GM12891 (cell line): ENCODE data around the gene TULP1.

Experiments used
- POLR2A ChIP-seq: IDR thresholded peaks from 2 replicates; pipeline ENCODE4 v1.6.1; 2011; ENCODE audit warnings: low read depth, low read length, control low read depth
- POLR2AphosphoS5 ChIP-seq: IDR thresholded peaks from 2 replicates; pipeline ENCODE4 v1.6.1; 2011; ENCODE audit warnings: low read depth, low read length, control low read depth
- TAF1 ChIP-seq: IDR thresholded peaks from 2 replicates; pipeline ENCODE4 v1.6.1; 2011; ENCODE audit warnings: low read depth, low read length, control low read depth

DNA sequence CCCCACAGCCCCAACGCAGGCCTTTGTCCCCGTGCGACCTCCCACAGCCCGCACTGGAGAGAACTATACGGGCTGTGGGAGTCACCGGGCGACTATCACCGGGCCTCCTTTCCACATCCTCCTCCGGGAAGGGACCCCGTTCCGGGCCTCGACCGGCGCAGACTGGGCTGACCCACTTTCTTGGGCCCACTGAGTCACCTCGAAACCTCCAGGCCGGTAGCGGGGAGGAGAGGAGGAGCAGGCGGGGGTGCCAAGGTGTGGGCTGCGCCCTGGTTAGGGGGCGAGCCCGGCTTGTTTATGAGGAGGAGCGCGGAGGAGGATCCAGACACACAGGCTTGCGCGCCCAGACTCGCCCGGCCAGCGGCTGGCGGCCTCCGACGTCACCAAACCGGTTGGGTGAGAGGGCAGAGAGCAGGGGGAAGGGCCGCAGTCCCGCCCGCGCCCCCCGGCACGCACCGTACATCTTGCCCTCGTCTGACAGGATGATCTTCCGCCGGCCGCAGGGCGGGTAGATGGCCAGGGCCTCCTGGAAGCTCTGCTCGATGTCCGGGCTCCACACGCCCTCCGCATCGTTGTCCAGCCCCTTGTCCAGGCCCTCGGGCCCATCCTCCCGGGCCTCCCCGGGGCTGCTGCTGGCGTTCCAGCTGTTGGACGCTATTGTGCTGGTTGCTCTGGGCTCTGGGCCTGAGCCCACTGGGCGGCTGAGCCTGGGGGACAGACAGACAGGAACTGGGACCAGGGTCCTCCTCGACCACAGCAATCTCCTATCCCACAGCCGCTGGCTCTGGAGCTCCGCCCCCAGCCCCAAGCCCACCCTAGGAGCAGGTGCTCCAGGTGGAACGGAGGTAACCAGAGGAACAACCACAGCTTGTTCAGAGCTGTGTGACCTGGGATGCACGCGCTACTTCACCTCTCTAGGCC lies 26.4 kb downstream of the TULP1 start:
- TF ChIP-seq POLR2AphosphoS5 (no peak), TAF1 (no peak), POLR2A (no peak)
